GM12875 (cell line): ENCODE results near the gene PIAS4.

Experiments used
- H3K4me3 ChIP-seq: one replicate; pipeline ENCODE4 v1.5.1; 2011; ENCODE audit warnings: low read depth, low read length, control low read depth
- TF ChIP-seq, protein P1 (sequence below): IDR thresholded peaks from 2 replicates; pipeline ENCODE4 v1.5.1; 2011; ENCODE audit warnings: low read depth, mild to moderate bottlenecking, control low read depth, inconsistent platforms, low read length, moderate library complexity, borderline replicate concordance; ENCODE audit not compliant: insufficient read depth

Gene PIAS4

DNA sequence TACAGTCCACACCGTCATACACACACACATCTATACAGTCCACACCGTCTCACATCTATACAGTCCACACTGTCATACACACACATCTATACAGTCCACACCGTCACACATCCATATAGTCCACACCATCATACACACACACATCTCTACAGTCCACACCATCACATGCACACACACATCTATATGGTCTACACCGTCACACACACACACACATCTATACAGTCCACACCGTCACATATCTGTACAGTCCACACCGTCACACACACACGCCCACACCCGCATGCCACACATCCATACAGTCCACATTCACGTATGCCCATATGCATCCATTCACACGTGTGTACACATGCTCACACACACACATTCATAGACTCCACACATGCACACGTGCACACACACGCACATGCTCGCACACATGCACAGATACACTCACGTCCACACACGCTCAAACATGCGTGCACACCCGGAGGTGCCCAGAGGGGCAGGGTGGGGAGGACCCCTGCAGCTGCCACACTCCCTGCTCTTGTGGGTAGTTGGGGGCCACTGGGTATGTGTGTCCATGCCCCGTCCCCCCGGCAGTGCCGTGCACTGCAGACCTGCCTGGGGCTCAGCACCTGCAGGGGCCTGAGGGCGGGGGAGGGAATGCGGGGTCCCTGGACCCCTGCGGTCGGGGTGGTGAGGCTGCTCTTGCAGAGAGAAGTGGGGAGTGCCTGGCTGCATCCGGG is 29.2 kb downstream of the PIAS4 start:
- TF ChIP-seq, protein P1, sequence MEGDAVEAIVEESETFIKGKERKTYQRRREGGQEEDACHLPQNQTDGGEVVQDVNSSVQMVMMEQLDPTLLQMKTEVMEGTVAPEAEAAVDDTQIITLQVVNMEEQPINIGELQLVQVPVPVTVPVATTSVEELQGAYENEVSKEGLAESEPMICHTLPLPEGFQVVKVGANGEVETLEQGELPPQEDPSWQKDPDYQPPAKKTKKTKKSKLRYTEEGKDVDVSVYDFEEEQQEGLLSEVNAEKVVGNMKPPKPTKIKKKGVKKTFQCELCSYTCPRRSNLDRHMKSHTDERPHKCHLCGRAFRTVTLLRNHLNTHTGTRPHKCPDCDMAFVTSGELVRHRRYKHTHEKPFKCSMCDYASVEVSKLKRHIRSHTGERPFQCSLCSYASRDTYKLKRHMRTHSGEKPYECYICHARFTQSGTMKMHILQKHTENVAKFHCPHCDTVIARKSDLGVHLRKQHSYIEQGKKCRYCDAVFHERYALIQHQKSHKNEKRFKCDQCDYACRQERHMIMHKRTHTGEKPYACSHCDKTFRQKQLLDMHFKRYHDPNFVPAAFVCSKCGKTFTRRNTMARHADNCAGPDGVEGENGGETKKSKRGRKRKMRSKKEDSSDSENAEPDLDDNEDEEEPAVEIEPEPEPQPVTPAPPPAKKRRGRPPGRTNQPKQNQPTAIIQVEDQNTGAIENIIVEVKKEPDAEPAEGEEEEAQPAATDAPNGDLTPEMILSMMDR: no peak
- no peak overlapping the region for H3K4me3 ChIP-seq

DNA sequence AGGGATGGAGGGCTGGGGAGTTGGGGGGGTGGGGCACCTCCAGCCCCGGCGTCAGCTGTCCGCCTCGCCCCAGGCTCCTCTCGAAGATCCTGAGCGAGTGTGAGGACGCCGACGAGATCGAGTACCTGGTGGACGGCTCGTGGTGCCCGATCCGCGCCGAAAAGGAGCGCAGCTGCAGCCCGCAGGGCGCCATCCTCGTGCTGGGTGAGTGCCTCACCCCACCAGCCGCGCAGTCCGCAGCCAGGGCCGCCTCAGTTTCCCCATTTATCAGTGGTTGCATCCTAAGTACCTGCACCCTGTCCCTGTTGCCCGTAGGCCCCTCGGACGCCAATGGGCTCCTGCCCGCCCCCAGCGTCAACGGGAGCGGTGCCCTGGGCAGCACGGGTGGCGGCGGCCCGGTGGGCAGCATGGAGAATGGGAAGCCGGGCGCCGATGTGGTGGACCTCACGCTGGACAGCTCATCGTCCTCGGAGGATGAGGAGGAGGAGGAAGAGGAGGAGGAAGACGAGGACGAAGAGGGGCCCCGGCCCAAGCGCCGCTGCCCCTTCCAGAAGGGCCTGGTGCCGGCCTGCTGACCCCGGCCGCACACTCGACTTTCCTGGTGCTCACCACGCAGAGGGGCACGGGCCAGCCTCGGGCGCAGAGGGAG is 29.9 kb downstream of the PIAS4 start:
- H3K4me3 ChIP-seq: no peak overlapping the region
- TF ChIP-seq, protein P1: no peak

DNA sequence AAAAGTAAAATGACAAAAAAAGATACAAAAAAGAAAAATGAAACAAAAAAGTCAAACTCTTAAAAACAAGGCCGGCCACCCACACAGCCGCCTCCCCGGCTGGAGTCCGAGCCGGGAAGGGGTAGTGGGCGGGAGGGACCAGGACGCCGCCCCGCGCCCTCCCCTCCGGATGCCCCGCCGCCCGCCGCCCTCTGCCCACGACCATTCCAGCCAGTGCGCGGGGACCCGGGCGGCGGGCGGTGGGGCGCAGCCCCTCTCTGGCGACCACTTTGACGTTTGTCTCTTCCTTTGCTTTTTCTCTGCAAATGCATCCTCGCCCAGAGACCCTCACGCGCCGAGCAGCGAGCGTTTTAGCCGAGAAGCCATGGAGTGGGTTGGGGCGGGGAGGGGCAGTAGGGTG is 30.5 kb downstream of the PIAS4 start:
- no peak overlapping the region for H3K4me3 ChIP-seq
- TF ChIP-seq, protein P1: no peak

DNA sequence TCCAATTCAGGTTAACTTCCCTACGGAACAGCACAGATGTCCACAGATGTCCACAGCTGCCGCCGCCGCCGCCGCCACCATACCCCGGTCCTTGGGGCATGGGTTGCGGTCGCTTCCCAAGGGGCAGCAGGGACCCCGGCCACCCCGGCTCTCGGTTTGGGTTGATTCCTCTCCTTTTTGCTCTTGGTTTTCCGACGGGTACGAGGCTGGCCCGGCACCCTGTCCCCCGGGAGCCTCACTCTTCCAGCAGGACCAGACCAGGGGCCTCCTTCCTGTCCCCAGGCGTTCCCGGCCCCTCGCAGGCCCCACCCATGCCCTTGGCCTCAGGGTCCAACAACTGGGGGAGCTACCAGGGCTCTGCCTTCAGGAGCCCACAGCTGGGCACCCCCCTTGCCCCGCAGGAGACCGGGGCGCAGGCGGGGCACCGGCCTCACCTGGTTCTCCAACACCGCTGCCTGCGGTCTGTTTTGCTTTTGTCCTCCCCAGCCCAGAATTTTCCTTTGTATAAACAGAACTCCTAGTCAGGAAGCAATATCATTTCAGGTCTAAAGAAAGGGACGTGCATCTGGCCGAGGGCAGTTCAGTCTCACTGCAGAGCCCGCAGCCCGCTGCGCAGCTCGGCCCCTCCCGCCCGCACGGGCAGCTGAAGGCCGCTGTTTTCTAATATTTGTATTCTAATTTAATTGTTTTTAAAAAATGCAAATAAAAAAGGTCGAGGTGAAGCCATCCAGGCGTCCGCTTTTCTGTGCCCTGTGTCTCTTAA is 31.3 kb downstream of the PIAS4 start:
- H3K4me3 ChIP-seq: no peak overlapping the region

DNA sequence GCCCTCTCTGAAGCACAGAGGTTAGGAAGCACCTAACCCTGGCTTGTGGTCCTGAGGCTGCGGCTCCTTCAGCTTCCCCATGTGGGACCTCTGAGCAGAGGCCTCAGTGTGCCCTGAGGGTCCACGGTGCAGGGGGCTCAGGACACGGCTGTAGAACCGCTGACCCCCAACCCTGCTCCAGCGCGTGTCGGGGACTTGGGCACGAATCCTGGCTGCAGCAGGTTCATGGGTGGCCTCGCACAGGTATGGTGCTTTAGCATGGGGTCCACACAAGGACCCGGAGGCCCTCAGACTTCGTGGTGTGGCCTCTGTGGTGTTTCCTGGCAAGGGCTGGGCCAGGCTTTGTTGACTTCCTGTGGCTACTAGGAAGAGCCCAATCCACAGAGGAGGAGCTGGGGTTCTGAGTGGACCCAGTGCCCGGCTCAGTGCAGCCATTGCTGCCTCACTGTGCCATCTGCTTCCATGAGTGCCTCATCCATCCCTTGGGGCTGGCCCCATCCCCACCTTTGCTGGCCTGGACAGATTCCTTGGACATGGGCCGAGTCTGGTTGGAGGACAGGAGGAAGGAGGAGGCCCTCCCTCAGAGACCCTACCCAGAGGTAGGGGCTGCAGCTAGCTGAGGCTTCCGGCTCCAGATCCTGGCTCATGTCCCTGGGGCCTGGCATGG is 34.7 kb downstream of the PIAS4 start:
- H3K4me3 ChIP-seq: no peak overlapping the region
- TF ChIP-seq, protein P1: no peak

More for the DNA sequence above, 31.3 kb downstream of the PIAS4 start:
- TF ChIP-seq, protein P1: no peak

DNA sequence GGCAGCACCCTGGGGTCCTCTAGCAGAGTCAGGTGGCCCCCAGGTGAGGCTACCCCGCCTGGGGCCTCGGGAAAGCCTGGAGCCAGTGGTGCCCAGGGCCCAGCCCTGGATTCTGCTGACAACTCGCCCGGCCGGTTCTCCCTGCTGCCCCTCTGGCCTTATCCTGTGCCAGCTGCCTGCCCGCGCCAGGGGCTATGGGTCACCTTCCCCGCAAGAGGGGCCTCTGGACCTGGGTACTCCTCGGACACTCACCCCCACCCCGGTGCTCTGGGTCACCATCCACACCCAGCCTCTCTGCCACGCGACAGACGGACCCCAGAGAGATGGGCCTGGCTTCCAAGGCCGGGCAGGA is 35.2 kb downstream of the PIAS4 start:
- no peak overlapping the region for H3K4me3 ChIP-seq
- TF ChIP-seq, protein P1: no peak
